C1 segment of cervical spinal cord (tissue), 14 donors: ENCODE measurements around the gene PTPRM.

Experiments used
- DNase-seq, 14 donors: peaks; one replicate each; lab custom pipeline; 2025; lab: John Stamatoyannopoulos, UW

The PTPRM gene

DNA sequence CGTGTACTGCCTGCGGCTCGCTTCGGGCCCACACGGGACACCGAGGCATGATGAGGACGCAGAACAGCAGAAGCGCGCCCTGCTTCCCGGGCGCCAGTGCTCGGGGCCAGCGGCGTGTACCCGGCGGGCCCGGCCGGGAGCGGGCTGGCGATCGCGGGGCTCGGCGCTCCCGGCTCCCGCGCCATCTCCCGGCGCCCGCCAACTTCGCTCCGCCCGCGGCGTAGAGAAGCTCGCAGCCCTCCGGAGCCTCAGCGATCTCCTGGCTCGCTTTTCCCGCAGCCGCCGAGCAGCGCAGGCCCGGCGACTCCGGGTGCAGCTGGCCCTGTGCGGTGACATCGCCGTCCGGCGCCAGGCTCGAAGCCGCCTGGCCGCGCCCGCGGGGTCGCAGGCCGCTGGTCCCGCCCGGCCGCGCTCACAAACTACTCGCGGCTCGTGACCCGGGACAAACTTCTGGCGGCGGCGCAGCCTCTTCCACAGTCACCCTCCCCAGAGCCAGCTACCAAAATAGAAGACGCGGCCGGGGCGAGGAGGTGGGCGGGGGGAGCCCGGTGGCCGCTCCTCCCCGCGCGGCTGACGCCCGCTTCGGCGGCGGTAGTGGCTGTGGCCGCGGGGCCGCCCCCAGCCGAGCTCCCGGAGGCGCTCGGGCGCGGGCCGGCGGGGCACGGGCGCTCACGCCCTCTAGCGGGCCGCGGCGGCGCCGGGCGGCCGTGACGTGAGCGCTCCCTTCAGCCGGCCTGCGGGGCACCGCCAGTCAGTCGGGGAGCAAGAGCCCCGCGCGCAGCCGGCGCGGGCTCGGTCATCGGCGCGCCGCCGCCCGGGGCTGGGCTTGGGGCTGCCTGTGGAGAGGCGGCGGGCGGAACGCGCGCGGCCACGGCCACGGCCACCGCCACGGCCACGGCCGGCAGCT is at the start of gene PTPRM:
Gene PTPRM, plus strand, starts transcription at position 750 of the 907 bp plus-strand sequence. CDS start 503 bp downstream, outside the sequence.
- peak; percentile 24 to 90 (median 72) for DNase-seq

DNA sequence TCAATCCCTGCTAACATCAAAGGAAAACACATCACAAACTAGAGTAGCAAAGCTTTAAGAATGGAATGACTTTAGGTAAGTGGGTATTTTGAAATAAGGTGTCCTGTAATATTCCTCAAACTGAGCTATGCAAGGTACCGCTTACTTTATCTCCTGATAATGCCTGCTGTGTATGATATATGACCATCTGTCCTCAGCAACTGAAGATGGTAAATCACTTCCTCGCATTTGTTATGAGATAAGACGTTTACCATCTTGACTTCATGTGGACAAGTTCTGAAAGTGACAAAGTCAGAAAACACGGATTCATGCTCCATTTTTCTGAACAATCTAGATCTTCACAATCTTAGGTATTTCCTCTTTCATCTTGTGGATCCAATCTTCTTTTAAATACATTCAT is 49.3 kb upstream of the PTPRM start:
- DNase-seq, result no peak

GRCh38 chr18:7520200-7520785 is 46.8 kb upstream of the PTPRM start:
- DNase-seq, result no peak

- no peak for DNase-seq
Observed at GRCh38 chr18:7521226-7521856, 45.8 kb upstream of the PTPRM start.

GRCh38 chr18:7523772-7524171 is 43.3 kb upstream of the PTPRM start:
- no peak for DNase-seq

GRCh38 chr18:7524786-7525185 is 42.3 kb upstream of the PTPRM start:
- no peak for DNase-seq

GRCh38 chr18:7532942-7533341 is 34.2 kb upstream of the PTPRM start:
- DNase-seq, result no peak

DNA sequence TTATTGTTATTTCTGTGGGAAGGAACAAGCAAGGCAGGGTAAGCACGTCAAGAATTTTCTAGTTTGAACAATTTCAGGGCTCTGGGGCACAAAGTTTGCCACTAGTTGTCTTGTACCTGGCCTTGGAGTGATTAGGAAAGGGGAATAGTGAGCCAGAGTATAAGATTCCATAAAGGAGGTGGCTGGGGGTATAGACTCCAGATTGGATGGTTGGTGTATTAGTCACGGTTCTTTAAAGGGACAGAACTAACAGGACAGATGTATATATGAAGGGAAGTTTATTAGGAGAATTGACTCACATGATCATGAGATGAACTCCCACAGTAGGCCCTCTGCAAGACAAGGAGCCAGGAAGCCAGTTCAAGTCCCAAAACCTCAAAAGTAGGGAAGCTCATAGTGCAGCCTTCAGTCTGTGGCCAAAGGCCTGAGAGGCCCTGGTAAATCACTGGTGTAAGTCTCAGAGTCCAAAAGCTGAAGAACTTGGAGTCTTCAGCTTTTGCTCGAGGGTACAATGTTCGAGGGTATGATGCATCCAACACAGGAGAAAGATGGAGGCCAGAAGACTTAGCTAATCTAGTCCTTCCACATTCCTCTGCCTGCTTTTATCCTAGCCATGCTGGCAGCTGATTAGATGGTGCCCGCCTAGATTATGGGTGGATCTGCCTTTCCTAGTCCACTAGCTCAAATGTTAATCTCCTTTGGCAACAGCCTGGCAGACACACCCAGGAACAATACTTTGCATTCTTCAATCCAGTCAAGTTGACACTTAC is 31.5 kb upstream of the PTPRM start:
- DNase-seq, result no peak

DNA sequence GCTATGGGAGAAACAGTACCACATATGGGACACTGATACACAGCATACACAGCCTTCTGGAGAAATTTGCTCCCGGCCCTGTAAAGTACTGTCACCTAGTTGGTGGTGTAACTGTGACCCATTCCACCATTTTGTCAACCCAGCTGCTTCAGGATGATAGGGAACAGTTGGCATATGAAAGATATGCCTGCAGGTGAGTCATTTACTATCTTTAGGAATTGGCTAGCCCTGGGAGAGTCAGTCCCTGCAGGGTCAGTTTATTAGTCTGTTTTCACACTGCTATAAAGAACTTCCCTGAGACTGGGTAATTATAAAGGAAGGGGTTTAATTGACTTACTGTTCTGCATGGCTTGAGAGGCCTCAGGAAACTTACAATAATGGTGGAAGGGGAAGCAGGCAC is 30.0 kb upstream of the PTPRM start:
- no peak for DNase-seq

DNA sequence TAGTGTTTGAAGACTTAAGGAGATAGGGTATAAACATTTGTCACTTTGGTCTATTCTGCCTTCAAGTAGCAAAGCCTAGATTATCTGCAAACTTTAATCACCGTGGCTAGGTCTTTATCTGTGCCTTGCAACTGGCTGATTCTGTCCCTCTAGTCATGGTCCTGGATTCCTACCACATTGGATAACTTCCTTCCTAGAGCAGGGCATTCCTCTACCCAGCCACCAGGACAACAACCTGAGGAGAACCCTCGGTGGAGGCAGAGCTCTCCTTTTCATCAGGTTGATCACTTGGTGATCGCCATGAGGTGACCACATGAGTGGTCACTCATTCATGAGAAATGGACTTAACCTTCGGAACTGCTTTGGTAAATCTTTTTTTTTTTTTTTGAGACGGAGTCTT is 25.3 kb upstream of the PTPRM start:
- DNase-seq, result no peak

DNA sequence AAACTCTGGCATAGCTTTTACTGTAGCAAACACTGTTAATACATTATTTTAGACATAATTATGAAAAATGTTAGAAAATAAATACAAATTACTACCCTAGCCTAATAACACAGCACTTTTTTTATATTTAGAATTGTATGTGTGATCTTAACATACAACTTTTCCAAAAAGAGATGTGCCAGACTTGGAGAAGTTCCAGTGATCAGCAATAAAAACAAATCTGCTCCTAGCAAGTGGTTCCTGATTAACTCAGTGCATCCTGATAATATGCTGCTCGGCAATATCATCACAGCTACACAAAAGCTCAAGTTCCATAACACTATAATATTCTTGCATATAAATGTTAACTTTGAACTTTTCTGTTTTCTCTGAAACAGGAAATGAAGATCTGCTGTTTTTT is 22.4 kb upstream of the PTPRM start:
- DNase-seq, result no peak

DNA sequence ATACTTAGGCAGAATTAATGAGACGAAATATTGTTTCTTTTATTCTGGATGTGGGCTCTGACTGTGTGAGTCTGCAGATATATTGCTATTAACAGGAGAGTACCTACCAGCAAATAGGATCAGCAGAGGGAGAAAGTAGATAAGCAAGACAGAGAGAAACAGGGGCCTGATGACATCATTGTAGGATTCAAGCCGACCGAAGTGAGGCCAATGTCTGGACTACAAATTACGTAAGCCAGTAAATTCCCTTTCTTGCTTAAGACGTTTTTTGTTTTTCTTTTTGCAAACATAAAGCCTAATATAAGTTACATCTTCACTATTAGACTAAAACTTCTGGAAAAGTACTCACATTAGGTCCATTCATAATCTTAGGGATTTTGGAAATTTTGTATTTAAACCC is 21.4 kb upstream of the PTPRM start:
- DNase-seq, result no peak

GRCh38 chr18:7548221-7548620 is 18.9 kb upstream of the PTPRM start:
- no peak for DNase-seq

DNA sequence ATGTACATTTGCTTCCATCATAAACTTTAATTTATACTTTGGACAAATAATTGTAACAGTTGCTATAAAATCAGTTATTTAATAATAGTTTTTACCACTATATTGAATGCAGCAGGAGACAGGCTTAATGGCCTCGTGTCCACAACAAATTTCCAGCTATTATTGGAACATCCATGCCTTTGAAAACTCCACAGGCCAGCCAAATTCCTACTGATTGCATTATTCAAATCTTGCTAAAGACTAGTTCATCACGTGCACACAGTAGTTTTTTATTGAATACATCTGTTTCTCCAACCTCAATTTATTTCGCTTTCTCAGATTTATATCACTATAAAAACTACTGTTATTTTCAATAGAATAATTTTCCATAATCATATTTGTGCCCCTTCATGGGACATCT is 18.4 kb upstream of the PTPRM start:
- DNase-seq, result no peak

GRCh38 chr18:7557973-7558372 is 9.1 kb upstream of the PTPRM start:
- DNase-seq, result no peak

DNA sequence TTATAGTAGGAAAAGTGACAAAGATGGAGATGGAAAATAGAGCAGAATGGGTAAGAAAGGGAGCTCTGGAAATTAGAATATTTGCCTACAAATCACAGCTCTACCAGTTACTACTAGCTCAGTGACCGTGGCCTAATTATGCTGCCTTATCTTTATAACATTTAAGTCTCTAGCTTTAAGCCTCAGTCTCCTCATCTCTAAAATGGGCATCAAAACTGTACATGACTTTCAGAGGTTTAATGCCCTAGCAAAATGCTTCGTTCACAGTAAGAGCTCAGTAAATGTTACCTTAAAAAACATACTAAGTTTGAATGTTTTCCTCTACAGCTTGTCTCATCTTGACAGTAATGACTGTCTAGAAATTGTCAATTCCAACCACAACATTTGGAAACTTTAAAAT is 8.3 kb upstream of the PTPRM start:
- DNase-seq, result no peak

- DNase-seq, result no peak
Observed at GRCh38 chr18:7559709-7560319, 7.3 kb upstream of the PTPRM start.

DNA sequence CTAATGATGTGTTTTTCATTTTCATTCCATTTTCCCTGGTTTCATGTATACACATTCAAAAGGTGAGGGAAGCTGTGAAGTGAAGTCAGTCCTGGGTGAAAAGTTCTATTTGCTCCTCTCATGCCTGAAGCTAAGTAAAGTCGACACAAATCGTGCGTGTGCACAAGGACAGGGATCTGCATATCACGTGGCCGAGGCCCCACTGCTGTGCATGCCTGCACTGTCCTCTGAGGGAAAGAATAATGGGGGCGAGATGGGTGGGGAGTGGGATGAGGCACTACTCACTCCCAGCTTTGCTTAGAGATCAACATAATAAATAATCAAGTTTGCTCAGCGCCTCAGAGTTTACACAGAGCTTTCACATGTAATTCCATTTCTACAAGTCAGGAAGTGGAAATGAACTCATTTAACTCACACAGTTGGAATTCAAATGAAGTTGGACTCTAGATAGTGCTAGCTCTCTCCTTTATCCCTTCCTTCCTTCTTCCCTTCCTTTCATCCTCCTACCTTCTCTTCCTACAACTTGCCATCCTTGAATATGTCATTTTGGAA is 5.1 kb upstream of the PTPRM start:
- no peak for DNase-seq

DNA sequence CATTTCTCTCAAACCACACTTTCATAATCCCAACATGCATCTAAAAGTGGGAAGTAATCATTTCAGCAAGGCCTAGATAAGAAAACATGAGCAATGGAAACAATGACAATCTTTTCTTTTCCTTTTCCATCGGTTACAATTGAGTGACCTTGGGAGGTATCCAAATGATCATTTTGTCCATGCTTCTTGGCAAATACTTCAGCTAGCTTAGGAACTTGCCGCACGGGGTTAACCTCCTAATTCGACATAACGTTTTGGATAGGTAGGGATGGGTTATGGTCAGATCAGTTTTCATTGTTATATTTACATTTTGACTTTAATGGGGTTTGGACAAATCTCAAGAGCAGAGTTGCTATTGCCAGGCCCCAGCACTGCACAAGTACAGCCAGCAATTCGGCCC is 4.6 kb upstream of the PTPRM start:
- no peak for DNase-seq

GRCh38 chr18:7565677-7566076 is 1.4 kb upstream of the PTPRM start:
- DNase-seq, result no peak

DNA sequence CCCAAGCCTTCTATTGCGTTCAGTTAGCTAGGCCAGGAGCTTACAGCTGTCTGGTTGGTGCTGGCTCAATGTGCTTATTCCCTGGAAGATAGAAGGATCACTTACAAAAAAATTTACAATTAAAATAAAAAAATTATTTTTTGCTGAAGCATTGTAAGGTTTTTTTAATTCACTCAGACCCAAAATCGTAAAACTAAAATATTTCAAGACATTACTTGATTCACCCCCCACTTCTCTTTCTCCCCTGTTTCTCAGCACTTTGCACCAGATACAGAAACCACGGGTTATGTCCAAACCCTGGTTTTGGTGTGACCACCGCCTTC is 911 bp upstream of the PTPRM start:
- no peak for DNase-seq
